ENCODE data around the gene PCDHGB4.

DNA sequence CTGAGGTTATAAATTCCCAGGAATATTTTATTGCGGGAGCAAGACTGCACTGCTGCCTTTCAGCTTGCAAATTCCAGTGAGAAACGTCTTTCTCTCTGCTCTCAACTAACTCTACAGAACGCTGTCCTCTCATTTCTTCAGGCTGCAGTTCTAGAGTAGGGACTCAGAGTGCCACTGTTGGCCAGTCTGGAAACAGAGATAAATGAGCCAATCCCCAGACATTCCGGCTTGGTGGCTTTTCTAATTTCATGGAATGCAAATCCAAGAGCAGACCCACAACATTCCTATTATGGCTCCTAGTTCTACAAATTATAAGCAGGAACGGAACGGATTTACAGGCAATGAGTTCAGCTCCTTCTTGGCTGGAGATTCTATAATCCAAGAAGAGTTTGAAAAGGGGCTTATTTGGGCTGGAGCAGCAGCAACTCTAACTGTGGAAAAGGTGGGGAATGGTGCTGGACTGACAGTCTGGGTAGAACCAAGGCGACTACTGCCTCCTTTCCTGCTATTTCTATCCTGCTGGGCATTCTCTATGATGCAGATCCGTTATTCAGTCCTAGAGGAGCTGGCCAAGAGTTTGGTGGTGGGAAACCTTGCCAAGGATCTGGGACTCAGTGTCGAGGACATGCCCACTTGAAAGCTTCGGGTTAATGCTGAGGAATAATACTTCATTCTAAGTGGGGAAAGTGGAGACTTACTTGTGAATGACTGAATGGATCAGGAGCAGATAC, 52.1 kb downstream of the PCDHGB4 start:
- no peak for TF ChIP-seq POLR2A (IDR thresholded peaks at IDR 0.05)
- TF ChIP-seq, protein P1, sequence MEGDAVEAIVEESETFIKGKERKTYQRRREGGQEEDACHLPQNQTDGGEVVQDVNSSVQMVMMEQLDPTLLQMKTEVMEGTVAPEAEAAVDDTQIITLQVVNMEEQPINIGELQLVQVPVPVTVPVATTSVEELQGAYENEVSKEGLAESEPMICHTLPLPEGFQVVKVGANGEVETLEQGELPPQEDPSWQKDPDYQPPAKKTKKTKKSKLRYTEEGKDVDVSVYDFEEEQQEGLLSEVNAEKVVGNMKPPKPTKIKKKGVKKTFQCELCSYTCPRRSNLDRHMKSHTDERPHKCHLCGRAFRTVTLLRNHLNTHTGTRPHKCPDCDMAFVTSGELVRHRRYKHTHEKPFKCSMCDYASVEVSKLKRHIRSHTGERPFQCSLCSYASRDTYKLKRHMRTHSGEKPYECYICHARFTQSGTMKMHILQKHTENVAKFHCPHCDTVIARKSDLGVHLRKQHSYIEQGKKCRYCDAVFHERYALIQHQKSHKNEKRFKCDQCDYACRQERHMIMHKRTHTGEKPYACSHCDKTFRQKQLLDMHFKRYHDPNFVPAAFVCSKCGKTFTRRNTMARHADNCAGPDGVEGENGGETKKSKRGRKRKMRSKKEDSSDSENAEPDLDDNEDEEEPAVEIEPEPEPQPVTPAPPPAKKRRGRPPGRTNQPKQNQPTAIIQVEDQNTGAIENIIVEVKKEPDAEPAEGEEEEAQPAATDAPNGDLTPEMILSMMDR (IDR thresholded peaks at IDR 0.05 in 8 of 11, conservative IDR thresholded peaks at IDR 0.05 in 3 of 11): no peak
- TF ChIP-seq POLR2AphosphoS5 (IDR thresholded peaks at IDR 0.05): no peak
